A204.1 (cell line): ENCODE data around the gene GGTLC2.

Experiments
- FAIRE-seq: peaks from 2 replicates; lab custom pipeline; 2012; peaks lifted over from hg19 to GRCh38; lab: Jason Lieb, UNC

The GGTLC2 gene

GRCh38 chr22:22691716-22692701 is 47.6 kb downstream of the GGTLC2 start:
- FAIRE-seq: no peak

DNA sequence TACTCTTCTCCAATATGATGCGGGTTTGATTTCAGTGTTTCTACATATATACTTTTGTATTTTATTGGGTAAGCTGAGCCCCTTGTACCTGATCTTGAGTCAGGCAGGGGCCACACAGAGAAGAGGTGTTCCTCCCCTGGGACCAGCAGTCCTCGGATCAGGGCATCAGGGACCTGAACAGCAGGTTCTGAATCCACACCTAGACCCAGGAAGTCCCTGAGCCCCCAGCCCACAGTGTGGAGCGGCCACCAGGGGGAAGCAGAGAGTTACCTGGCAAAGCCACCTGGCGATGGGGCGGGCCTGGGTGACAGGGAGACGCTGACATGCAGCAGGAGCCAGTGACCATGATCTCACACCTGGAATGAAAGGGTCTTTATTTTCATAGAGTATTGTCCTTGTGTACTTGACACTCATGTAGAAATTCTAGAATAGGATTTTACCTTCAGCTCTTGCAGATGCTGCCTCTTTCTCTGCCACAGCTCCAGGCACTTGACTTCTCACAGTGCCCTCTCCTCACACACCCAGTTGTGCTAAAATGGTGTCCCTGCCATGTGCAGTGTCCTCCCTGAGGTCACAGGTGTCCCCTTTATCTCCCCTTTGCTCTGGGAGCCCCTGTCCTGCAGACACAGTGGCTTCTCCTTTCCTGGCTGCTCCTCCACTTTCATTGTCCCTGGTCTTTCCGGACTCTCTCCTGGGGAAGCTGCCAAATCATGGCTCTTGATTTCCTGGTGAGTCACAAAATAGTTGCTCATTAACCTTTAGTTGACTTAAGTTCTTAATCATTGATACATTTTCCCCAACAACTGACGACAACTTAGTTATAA is 48.5 kb downstream of the GGTLC2 start:
- FAIRE-seq: no peak

GRCh38 chr22:22693531-22693884 is 49.1 kb downstream of the GGTLC2 start:
- no peak for FAIRE-seq

DNA sequence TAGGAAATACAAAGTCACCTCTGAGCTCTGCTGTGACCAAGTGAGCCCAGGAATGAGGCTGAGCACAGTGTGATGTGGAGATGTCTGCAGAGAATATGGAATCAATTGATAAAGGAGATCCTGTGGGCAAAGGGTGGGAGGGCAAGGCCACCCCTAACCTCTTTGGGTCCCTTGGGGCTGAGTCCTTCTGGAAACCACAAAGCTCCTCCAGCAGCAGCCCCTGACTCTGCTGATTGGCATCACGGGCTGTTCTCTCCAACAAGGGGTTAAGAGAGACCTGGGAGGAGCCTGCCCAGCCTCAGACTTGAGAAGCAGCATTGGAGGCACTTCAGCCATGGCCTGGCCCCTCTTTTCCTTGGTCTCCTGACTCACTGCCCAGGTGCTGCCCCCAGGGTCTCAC is 49.7 kb downstream of the GGTLC2 start:
- FAIRE-seq: no peak

DNA sequence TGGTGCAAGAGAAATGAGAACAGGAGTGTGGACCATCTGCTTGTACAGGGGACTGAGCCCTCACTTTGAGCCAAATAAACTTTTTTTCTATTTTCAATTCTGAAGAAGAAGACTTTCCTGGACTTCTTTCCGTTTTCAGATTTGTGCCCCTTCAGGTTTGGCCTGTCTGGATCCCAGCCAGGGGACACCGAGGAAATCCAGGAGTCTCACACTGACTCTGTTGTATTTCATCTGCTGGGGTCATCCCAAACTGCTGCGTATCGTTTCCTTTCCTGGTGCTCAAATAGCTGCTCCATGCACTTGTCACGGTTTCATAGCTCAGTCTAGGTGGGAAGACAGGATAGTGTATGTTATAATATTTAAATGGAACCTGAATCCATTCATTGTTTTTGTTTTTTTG is 51.7 kb downstream of the GGTLC2 start:
- FAIRE-seq: no peak
